Upper lobe of left lung (tissue), 4 donors: ENCODE data around the gene MGLL.

ENCODE experiments used
- EP300 ChIP-seq, 4 donors: sonication (generic); formaldehyde crosslinking; IDR thresholded peaks; one replicate each; pipeline ENCODE4 v1.5.1; 2017; ENCODE audit warnings: antibody characterized with exemption in 4 of 4, control low read depth in 2 of 4
- POLR2A ChIP-seq, 4 donors: fragments of 450-650 bp; IDR thresholded peaks; one replicate each; pipeline ENCODE4 v1.5.1; 2016 to 2017; ENCODE audit warnings: antibody characterized with exemption in 4 of 4, mild to moderate bottlenecking in 2 of 4

DNA sequence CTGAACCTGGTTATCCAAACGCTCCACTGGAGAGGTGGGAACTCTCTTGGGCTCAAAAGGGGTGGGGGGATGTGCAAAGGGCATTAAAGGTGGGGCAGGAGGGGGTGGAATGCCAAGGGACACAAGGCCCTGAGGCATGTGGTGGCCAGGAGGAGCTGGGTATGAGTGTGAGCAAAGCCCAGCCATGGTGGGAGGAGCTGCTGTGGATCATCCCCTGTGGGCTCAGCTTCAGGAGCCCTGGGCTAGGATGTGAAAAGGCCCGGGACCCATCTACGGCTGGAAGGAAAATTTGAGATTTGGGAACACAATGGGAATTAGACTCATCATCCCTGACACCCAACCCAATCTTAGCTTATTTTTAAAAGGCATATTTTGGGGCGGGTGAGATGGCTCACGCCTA lies 33.3 kb downstream of the MGLL start:
- TF ChIP-seq EP300 (IDR thresholded peaks at IDR 0.05): no peak
- no peak for TF ChIP-seq POLR2A (IDR thresholded peaks at IDR 0.05)
